Astrocyte of the spinal cord (primary cell): ENCODE measurements around the gene GSX2.

Experiments
- DNase-seq: peaks from one replicate; pipeline ENCODE4 v3.0.0; 2011; ENCODE audit warnings: low read depth, low spot score
- H3K4me3 ChIP-seq: 2 replicates; pipeline ENCODE4 v1.5.1; 2011; ENCODE audit warnings: low read depth, mild to moderate bottlenecking, low read length, moderate library complexity
- CTCF ChIP-seq: IDR thresholded peaks from 2 replicates; pipeline ENCODE4 v1.5.1; 2012; ENCODE audit warnings: low read depth, mild to moderate bottlenecking, low read length, inconsistent platforms
- in situ Hi-C: cut with HindIII; loops from 2 replicates; pipeline ENCODE4 v1.10.0; 2017; ENCODE audit warnings: low sequenced_read_pairs

The GSX2 gene

DNA sequence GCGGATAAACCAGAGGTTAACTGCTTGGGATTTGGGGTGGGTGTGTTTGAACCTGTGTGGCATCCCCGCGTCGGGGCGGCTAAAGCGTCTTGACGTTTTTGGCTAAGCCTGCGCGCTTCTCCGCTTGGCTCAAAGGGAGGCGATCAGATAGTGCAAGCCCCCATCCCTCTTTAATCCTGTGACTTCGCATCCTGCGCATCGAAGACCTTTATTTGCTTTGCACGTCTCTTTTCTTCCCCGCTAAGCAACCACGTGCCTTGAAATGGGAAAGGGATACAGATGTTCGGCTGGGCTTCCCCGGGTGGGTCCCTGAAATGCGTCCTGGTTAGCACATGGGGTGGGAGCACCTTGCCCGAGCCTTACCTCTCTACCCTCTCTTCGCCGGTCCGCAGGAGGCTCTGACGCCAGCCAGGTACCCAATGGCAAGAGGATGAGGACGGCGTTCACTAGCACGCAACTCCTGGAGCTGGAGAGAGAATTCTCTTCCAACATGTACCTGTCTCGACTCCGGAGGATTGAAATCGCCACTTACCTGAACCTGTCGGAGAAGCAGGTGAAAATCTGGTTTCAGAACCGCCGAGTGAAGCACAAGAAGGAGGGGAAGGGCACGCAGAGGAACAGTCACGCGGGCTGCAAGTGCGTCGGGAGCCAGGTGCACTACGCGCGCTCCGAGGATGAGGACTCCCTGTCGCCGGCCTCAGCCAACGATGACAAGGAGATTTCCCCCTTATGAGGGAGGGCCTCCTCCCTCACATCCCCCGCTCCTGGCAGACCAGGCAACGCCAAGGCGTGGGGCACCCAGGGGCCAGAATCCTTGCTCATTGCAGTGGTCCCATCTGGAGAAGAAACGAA lies 1.5 kb downstream of the GSX2 start:
- no peak for TF ChIP-seq CTCF
- H3K4me3 ChIP-seq: no peak overlapping the region
- in situ Hi-C loops: no loop called here
- no peak for DNase-seq

DNA sequence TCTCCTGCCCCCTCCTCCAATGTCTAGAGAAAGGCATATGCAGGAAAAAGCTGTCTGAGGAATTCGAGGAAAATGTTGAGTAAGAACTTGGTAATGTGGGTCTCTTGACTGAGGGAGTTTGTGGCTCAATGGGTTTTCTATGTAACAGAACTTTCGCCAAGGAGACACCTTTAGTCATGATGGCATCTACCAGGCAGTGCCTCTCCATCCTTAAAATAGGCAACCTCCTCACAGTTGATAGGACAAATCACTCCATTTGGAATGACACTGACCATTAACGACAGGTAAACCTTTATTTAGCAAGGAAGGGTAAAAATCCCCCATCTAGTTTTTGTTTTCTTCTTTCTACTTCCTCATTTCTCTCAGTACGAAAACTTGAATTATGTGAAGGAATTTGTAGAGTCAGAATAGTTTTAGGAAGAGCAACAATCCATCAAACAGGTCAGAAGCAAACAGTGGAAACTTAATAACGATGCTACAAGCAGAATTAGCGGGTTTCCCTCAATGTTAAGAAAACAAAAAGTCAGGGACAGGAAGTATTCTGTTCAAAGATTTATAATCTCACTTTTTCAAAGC lies 2.7 kb downstream of the GSX2 start:
- in situ Hi-C loops: no loop called here
- no peak for DNase-seq

GRCh38 chr4:54103190-54103574 lies 3.2 kb downstream of the GSX2 start:
- TF ChIP-seq CTCF: no peak
- in situ Hi-C loops: no loop called here

More for the DNA sequence above, 2.7 kb downstream of the GSX2 start:
- TF ChIP-seq CTCF: no peak
- H3K4me3 ChIP-seq: no peak overlapping the region

GRCh38 chr4:54104907-54105306 lies 4.9 kb downstream of the GSX2 start:
- no peak for DNase-seq
- H3K4me3 ChIP-seq: no peak overlapping the region
- in situ Hi-C loops: no loop called here
- no peak for TF ChIP-seq CTCF

More at GRCh38 chr4:54103190-54103574, 3.2 kb downstream of the GSX2 start:
- DNase-seq: no peak
- no peak overlapping the region for H3K4me3 ChIP-seq

DNA sequence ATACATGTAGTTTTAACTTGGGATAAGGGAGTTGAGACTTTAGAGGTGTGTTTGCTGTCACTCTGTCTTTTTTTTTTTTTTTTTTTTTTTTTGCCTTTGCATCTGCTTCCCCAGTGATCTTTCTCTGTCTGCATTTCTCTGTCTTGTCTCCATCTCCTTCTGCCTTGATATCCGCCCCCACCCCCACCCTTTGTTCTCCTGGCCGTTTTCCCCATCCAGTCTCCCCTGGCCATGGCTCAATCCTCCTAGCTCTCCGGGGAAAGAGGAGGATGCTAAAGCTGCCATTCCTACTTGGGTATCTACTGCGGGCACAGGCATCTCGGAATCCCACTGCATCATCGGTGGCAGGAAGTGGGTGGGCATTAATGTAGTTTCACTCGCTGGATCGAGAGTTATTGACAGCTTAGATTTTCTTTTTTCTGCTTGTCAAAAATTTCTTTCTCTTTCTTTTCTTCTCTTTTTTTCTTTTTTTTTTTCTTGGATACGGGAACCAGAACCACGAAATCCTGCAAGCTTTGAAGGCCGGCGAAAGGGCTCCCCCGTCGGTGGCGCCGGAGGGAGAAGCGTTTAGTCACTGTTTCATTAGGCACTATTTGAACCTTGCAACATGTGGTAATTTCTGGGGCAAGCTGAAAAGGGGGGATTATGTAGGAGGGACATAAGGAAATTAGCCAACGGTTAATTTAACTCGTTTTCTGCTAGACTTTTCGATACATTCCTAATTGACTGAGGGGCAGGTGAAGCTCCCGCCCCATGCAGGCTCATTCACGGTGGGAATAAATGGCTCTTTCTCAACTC lies 8.2 kb downstream of the GSX2 start:
- DNase-seq: no peak

More for the DNA sequence above, 8.2 kb downstream of the GSX2 start:
- peak; percentile 31 for TF ChIP-seq CTCF
- in situ Hi-C loops: no loop called here
- peak overlapping the region; percentile 8 for H3K4me3 ChIP-seq
